CD8-positive, alpha-beta memory T cell (primary cell): ENCODE results near the gene ACAP1. TPM values are rescaled to one million over a fixed set of nuclear protein-coding genes. Genes with fewer than 3 reads are reported as not detected.

Source experiments
- CTCF ChIA-PET: fragments of 350-600 bp; sonication (Branson Sonifier 250); formaldehyde crosslinking; loops from one replicate; lab custom pipeline; 2021; ENCODE audit warnings: antibody characterized with exemption; lab: Charles Lee
- POLR2A ChIA-PET: fragments of 350-600 bp; sonication (Branson Sonifier 250); formaldehyde crosslinking; loops from one replicate; lab custom pipeline; 2021; ENCODE audit warnings: antibody characterized with exemption; lab: Charles Lee
- DNase-seq, 5 donors: peaks; one replicate each; pipeline versions ENCODE4 v3.0.0 to v3.0.0-alpha.2; 2020 to 2022; ENCODE audit warnings: mixed read lengths in 1 of 5
- H3K27ac ChIP-seq: one replicate; pipeline ENCODE4 v1.7.0; 2013; ENCODE audit warnings: low read depth, mild to moderate bottlenecking, low read length, moderate library complexity
- H3K27me3 ChIP-seq: 2 replicates; pipeline ENCODE4 v1.7.0; 2013; ENCODE audit warnings: low read length, mild to moderate bottlenecking; ENCODE audit not compliant: insufficient read depth, poor library complexity, severe bottlenecking
- H3K36me3 ChIP-seq: 2 replicates; pipeline ENCODE4 v1.7.0; 2013; ENCODE audit warnings: mild to moderate bottlenecking, low read length, moderate library complexity; ENCODE audit not compliant: insufficient read depth
- H3K4me1 ChIP-seq: 2 replicates; pipeline ENCODE4 v1.7.0; 2013; ENCODE audit warnings: mild to moderate bottlenecking, low read length, moderate library complexity; ENCODE audit not compliant: insufficient read depth
- H3K4me3 ChIP-seq: 2 replicates; pipeline ENCODE4 v1.7.0; 2013; ENCODE audit warnings: mild to moderate bottlenecking, low read length
- H3K9me3 ChIP-seq: 2 replicates; pipeline ENCODE4 v1.7.0; 2013; ENCODE audit warnings: mild to moderate bottlenecking, low read length
- H3K27ac Mint-ChIP-seq, 8 donors: one replicate each; pipeline ENCODE4 v1.8.0; 2020 to 2021; ENCODE audit warnings: mixed read lengths in 8 of 8, mild to moderate bottlenecking in 6 of 8, inconsistent platforms in 3 of 8, moderate library complexity in 3 of 8
- H3K27me3 Mint-ChIP-seq, 2 donors: one replicate each; pipeline ENCODE4 v1.8.0; 2020 to 2021; ENCODE audit warnings: mixed read lengths in 2 of 2, mild to moderate bottlenecking in 1 of 2, moderate library complexity in 1 of 2
- H3K36me3 Mint-ChIP-seq, 3 donors: one replicate each; pipeline ENCODE4 v1.8.0; 2020 to 2021; ENCODE audit warnings: mixed read lengths in 3 of 3, inconsistent platforms in 1 of 3, mild to moderate bottlenecking in 1 of 3
- H3K4me1 Mint-ChIP-seq, 3 donors: one replicate each; pipeline ENCODE4 v1.8.0; 2020 to 2021; ENCODE audit warnings: mixed read lengths in 3 of 3, inconsistent platforms in 1 of 3, mild to moderate bottlenecking in 1 of 3
- H3K4me3 Mint-ChIP-seq, 7 donors: one replicate each; pipeline ENCODE4 v1.8.0; 2020 to 2021; ENCODE audit warnings: mixed read lengths in 7 of 7, mild to moderate bottlenecking in 6 of 7, moderate library complexity in 4 of 7, inconsistent platforms in 2 of 7
- H3K9me3 Mint-ChIP-seq, 5 donors: one replicate each; pipeline ENCODE4 v1.8.0; 2020 to 2022; ENCODE audit warnings: mixed read lengths in 5 of 5, mild to moderate bottlenecking in 3 of 5, moderate library complexity in 2 of 5, inconsistent platforms in 1 of 5
- polyA plus RNA-seq: library from polyadenylated mRNA; unstranded; fragments of 300-500 nt; fragmentation: Illumina TruSeq; gene quantifications from one replicate; pipeline ENCODE4 v1.2.3, GENCODE V29; 2021
- total RNA-seq, 2 experiments: library from RNA; stranded (reverse); gene quantifications; one replicate each; pipeline ENCODE4 v1.2.3, GENCODE V29; 2021

The ACAP1 gene
- total and polyA plus RNA-seq, 3 experiments from 2014 or later = 216 to 274 (median 225) TPM

GRCh38 chr17:7293159-7293558 is 43.2 kb upstream of the ACAP1 start:
- ChIA-PET POLR2A (interaction anchor here (0.9 kb wide), 1 partner anchor 10 kb away, joined by 4 read pairs; no protein-coding TSS in a partner anchor), CTCF (interaction anchor here (2.5 kb wide), 1 partner anchor 11 kb away, joined by 10 read pairs; the partner anchor contains the start of gene SLC2A4)
- Mint-ChIP-seq H3K4me3 (peak overlapping the region in 6 of 7 donors; percentile 19 to 68 (median 58)), H3K27me3 (peaks cover 26 to 29% of the 10 kb centered on the region in 2 donors), H3K9me3 (peaks cover 0 to 2% (median 0%) of the 10 kb centered on the region in 5 donors), H3K4me1 (peaks cover 14 to 27% (median 22%) of the 10 kb centered on the region in 3 donors), H3K36me3 (no peaks in the 10 kb centered on the region), H3K27ac (peak overlapping the region in 2 of 8 donors; percentile 9 to 35)
- Histone ChIP-seq H3K27me3 (peaks cover 7% of the 10 kb centered on the region), H3K27ac (no peak overlapping the region), H3K4me1 (peaks cover 24% of the 10 kb centered on the region), H3K36me3 (no peaks in the 10 kb centered on the region), H3K4me3 (no peak overlapping the region), H3K9me3 (no peaks in the 10 kb centered on the region)
- no peak for DNase-seq

- ChIA-PET POLR2A (interaction anchor here (0.9 kb wide), 1 partner anchor 11 kb away, joined by 4 read pairs; no protein-coding TSS in a partner anchor), CTCF (interaction anchor here (2.5 kb wide), 1 partner anchor 12 kb away, joined by 10 read pairs; the partner anchor contains the start of gene SLC2A4)
- H3K4me1 Mint-ChIP-seq = peaks cover 14 to 27% (median 22%) of the 10 kb centered on the region in 3 donors
- H3K9me3 Mint-ChIP-seq = peaks cover 0 to 2% (median 0%) of the 10 kb centered on the region in 5 donors
- peak in 2 of 5 donors; percentile 13 to 36 for DNase-seq
- peak overlapping the region; percentile 15 for H3K4me3 ChIP-seq
- no peaks in the 10 kb centered on the region for H3K9me3 ChIP-seq
- no peaks in the 10 kb centered on the region for H3K36me3 Mint-ChIP-seq
- peak overlapping the region in 6 of 7 donors; percentile 35 to 72 (median 50) for H3K4me3 Mint-ChIP-seq
- H3K27me3 Mint-ChIP-seq = peaks cover 25 to 26% of the 10 kb centered on the region in 2 donors
- H3K36me3 ChIP-seq = no peaks in the 10 kb centered on the region
- H3K27me3 ChIP-seq = peaks cover 7% of the 10 kb centered on the region
- peaks cover 24% of the 10 kb centered on the region for H3K4me1 ChIP-seq
- no peak overlapping the region for H3K27ac ChIP-seq
- H3K27ac Mint-ChIP-seq = peak overlapping the region in 1 of 8 donors; percentile 35
These were observed 42.3 kb upstream of the ACAP1 start for GRCh38 chr17:7293816-7294613.

- Mint-ChIP-seq H3K9me3 (peaks cover 0 to 2% (median 0%) of the 10 kb centered on the region in 5 donors), H3K4me3 (peak within 1 kb of the TSS; percentile 74 to 87 (median 79)), H3K36me3 (no peaks in the 10 kb centered on the region), H3K27ac (peak within 1 kb of the TSS in 6 of 8 donors; percentile 23 to 80 (median 48)), H3K4me1 (peaks cover 14 to 27% (median 22%) of the 10 kb centered on the region in 3 donors), H3K27me3 (peaks cover 25 to 26% of the 10 kb centered on the region in 2 donors)
- peak; percentile 62 to 79 (median 66) for DNase-seq
- Histone ChIP-seq H3K9me3 (no peaks in the 10 kb centered on the region), H3K27ac (no peak within 1 kb of the TSS), H3K4me3 (peak within 1 kb of the TSS; percentile 32), H3K27me3 (peaks cover 7% of the 10 kb centered on the region), H3K4me1 (peaks cover 24% of the 10 kb centered on the region), H3K36me3 (no peaks in the 10 kb centered on the region)
- ChIA-PET CTCF (no interaction called here), POLR2A (no interaction called here)
These were observed 41.6 kb upstream of the ACAP1 start, which contains the start of gene YBX2 for GRCh38 chr17:7294614-7295153. Gene YBX2 (minus strand): TSS chr17:7294639. CDS start chr17:7294500, 139 bp downstream.

DNA sequence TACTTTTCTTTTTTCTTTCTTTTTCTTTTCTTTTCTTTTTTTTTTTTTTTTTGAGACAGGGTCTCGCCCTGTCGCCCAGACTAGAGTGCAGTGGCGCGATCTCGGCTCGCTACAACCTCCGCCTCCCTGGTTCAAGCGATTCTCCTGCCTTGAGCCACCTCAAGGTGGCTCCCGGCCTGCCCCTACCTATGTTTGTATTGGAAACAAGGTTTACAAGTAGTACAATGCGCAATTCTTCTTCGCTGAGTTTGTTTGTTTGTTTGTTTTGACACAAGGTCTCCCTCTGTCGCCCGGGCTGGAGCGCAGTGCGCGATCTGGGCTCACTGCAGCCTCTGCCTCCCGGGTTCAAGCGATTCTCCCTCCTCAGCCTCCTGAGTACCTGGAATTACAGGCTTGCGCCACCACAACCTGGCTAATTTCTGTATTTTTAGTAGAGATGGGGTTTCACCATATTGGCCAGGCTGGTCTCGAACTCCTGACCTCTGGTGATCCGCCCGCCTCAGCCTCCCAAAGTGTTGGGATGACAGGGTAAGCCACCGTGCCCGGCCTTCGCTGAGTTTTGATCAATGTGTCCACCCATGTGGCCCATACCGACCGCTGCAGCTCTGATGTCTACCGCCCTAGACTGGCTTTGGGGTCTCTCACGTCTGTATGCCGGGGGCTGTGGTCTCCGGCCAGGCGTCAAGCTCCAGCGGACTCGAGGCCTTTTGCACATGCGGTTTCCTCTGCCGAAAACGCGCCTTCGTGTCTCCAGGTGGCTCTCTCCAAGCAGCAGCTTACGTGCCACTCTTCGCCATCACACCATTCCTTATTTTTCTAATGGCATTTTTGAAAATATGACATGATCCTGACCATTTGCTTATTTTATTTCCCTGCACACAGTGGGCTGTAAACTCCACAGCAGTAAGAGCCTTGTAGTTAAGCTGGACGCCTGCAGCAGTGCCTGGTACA is 40.8 kb upstream of the ACAP1 start:
- Mint-ChIP-seq H3K4me1 (peaks cover 14 to 27% (median 22%) of the 10 kb centered on the region in 3 donors), H3K27me3 (peaks cover 21 to 23% of the 10 kb centered on the region in 2 donors), H3K9me3 (peaks cover 0 to 2% (median 0%) of the 10 kb centered on the region in 5 donors), H3K4me3 (peak overlapping the region; percentile 74 to 87 (median 79)), H3K36me3 (no peaks in the 10 kb centered on the region), H3K27ac (peak overlapping the region in 6 of 8 donors; percentile 23 to 80 (median 48))
- Histone ChIP-seq H3K4me1 (peaks cover 24% of the 10 kb centered on the region), H3K4me3 (peak overlapping the region; percentile 32), H3K36me3 (no peaks in the 10 kb centered on the region), H3K9me3 (no peaks in the 10 kb centered on the region), H3K27me3 (peaks cover 7% of the 10 kb centered on the region), H3K27ac (no peak overlapping the region)
- POLR2A ChIA-PET = interaction anchor here (0.6 to 2.1 kb wide), 5 partner anchors 10 to 159 kb away, joined by 3 to 9 read pairs (median 6); partner anchors contain the start of genes ACAP1 and SLC2A4
- CTCF ChIA-PET = interaction anchor here (1.0 to 4.8 kb wide), 27 partner anchors 10 to 265 kb away, joined by 3 to 87 read pairs (median 6); partner anchors contain the start of genes ACADVL, ACAP1, DLG4 and GABARAP
- no peak for DNase-seq

DNA sequence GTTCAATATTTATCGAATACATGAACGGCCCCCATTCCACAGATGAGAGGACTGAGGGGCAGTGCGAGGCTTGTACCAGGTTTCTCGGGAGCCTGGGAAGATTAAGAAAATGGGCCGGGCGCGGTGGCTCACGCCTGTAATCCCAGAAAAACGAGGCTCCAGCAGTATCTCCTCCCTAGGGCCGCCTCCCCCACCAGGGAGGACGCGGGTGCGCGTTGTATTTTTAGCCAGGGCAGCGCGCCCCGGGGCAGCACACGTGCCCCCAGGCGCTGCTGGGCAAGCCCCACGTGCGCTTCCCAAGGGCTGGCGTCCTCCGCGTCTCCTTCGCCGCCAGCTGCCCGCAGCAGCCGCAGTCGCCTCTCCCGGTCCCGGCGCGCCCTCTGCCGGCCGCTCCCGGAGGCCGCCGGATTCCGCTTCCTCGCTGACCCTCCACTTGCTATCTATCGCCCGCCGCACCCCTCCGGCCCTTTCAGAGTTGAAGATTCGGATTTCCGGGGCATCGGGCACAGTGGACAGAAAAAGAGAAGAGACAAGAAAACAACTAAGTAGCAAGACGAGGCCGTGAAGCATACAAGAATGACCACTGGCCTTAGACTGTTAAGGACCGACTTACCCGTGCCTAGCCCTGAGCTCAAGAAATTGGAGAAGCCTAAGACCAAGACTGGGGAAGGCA is 40.0 kb upstream of the ACAP1 start:
- DNase-seq = peak in 4 of 5 donors; percentile 56 to 68 (median 60)
- Mint-ChIP-seq H3K9me3 (peaks cover 0 to 2% (median 0%) of the 10 kb centered on the region in 5 donors), H3K27me3 (peaks cover 20 to 23% of the 10 kb centered on the region in 2 donors), H3K4me1 (peaks cover 14 to 27% (median 22%) of the 10 kb centered on the region in 3 donors), H3K36me3 (no peaks in the 10 kb centered on the region), H3K4me3 (peak overlapping the region in 4 of 7 donors; percentile 19 to 48 (median 46)), H3K27ac (no peak overlapping the region)
- POLR2A ChIA-PET = interaction anchor here (0.6 to 2.1 kb wide), 8 partner anchors 9 to 160 kb away, joined by 3 to 9 read pairs (median 4); partner anchors contain the start of genes ACAP1 and SLC2A4
- Histone ChIP-seq H3K4me3 (no peak overlapping the region), H3K9me3 (no peaks in the 10 kb centered on the region), H3K4me1 (peaks cover 24% of the 10 kb centered on the region), H3K27me3 (peaks cover 7% of the 10 kb centered on the region), H3K27ac (no peak overlapping the region), H3K36me3 (no peaks in the 10 kb centered on the region)
- CTCF ChIA-PET = interaction anchor here (0.7 to 4.8 kb wide), 32 partner anchors 9 to 265 kb away, joined by 3 to 87 read pairs (median 5); partner anchors contain the start of genes ACADVL, ACAP1, DLG4 and GABARAP

- no peaks in the 10 kb centered on the region for H3K36me3 ChIP-seq
- Mint-ChIP-seq H3K27me3 (peaks cover 0 to 5% of the 10 kb centered on the region in 2 donors), H3K36me3 (peaks cover 0 to 18% (median 0%) of the 10 kb centered on the region in 3 donors), H3K4me3 (peak overlapping the region in 2 of 7 donors; percentile 6 to 24), H3K4me1 (peaks cover 12% of the 10 kb centered on the region in 3 donors), H3K27ac (peak overlapping the region in 1 of 8 donors; percentile 45), H3K9me3 (peaks cover 0 to 1% (median 0%) of the 10 kb centered on the region in 5 donors)
- H3K4me1 ChIP-seq = peaks cover 6% of the 10 kb centered on the region
- no peak overlapping the region for H3K4me3 ChIP-seq
- ChIA-PET CTCF (interaction anchor here (1.6 to 2.6 kb wide), 3 partner anchors 8 to 383 kb away, joined by 3 to 17 read pairs (median 5); partner anchors contain the start of gene SLC2A4), POLR2A (interaction anchor here (1.1 kb wide), 1 partner anchor 23 kb away, joined by 3 read pairs; no protein-coding TSS in a partner anchor)
- H3K27ac ChIP-seq = no peak overlapping the region
- no peaks in the 10 kb centered on the region for H3K9me3 ChIP-seq
- no peaks in the 10 kb centered on the region for H3K27me3 ChIP-seq
- no peak for DNase-seq
These were observed 32.1 kb upstream of the ACAP1 start for GRCh38 chr17:7304179-7304578.
